Activated CD4-positive, alpha-beta T cell treated with anti-CD3 and anti-CD28 coated beads, Interleukin-2, Interleukin-4, amounts not matched to agents 100 ng/mL and 50 ng/mL, durations not matched to agents 16 hours and 8 hours (primary cell): ENCODE data around the gene FAM50A.
"Not testable (repeated sequence)": the region's sequence is repeated elsewhere in the genome, so short reads cannot be mapped to it uniquely, and the experiment has no call there.

Experiments used
- DNase-seq: peaks from one replicate; pipeline ENCODE4 v3.0.0-alpha.2; 2020; ENCODE audit warnings: low spot score

The FAM50A gene

DNA sequence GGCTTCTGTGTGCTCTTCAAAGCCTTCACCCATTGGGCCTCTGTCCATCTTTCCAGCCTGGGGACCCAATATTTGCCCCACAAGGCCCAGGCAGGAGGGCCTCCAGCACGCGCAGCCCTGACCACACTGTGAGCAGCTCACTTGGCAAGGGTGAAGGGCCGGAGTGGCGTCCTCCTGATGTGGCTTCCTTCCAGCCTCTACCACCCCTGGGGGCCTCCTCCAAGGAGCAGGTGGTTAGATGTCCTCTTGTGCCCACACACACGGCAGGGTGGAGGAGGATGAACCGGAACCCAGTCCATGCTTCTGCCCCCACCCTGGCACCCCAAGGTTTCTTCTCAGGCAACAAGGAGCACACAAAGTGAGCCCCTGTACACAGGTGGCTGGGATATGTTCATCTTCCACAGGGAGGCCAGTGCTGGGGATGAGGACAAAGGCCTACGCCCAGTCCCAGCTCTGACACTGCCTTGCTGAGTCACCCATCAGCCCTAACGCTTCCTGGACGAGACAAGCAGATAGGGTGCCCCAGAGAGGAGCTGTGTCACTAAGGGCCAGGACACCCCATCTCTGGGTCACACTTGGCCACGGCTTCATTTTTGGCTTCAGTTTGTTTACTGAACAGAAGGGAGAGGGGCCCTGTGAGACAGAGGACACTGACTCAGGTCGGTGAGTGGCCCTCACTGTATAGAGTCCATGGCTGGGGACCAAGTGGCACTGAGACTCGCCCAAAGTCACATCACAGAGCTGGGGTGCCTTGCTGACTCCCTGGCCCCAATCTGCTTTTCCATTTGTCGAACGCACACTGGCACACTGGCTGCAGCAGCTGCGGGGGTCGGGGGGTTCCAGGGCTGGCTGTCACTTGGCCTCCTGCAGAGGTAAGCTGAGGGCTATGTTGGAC lies 40.6 kb downstream of the FAM50A start:
- no peak for DNase-seq

DNA sequence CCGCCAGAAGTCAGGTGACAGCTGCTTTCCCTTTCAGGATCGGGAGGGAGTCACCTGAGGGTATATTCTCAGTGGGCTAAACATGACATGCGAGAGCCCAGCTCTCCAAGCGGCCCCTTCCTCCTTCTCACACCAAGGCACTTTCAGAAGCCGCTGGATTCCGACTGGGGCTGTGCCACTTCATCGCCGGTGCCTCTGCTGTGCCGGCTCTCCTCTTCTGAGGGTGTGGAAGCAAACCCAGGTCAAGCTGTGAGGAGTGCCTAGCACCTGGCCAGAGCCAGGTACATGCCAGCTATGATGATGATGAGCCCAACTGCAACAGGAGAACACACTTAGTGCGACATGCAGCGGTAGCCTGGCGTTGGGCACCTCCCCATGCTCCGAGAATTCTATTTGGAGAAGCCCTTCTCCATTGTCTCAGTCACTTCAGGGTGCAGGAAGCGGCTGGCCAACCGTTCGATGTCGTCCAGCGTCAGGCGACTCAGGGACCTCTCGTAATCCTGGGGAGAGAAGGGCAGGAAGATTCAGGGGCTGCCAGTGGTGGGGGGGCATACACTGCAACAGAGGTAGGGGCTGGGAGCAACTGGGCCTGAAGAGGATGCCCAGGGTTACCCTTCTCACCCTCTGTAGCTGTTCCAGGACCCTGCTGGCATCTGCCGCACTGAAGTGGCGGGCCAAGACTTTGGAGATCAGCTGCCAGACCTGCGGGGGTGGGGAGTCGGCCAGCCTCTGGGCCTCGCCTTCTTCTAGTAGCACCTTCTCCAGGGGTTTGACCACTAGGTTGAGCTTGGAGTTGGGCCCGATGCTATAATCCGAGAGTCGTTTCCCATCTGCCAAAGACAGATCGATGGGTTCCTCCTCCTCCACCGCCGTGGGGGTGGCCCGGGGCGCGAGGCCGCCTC lies 41.5 kb downstream of the FAM50A start:
- DNase-seq = no peak

DNA sequence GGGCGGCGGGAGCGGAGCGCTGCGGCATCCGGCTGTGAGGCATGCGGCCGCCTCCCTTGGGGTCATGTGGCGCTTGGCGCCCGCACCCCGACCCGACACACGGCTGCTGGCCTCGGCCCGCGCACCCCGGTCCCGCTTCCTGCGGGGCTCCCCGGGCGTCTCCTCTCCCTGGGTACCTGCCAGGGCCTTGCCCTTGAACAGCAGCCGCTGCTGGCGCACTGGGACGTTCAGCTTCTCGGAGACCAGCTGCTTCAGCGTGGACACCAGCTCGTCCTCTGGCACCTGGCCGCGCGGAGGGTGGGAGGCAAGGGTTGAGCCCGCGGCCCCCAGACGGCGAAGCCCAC lies 42.1 kb downstream of the FAM50A start:
- DNase-seq = peak; percentile 9

DNA sequence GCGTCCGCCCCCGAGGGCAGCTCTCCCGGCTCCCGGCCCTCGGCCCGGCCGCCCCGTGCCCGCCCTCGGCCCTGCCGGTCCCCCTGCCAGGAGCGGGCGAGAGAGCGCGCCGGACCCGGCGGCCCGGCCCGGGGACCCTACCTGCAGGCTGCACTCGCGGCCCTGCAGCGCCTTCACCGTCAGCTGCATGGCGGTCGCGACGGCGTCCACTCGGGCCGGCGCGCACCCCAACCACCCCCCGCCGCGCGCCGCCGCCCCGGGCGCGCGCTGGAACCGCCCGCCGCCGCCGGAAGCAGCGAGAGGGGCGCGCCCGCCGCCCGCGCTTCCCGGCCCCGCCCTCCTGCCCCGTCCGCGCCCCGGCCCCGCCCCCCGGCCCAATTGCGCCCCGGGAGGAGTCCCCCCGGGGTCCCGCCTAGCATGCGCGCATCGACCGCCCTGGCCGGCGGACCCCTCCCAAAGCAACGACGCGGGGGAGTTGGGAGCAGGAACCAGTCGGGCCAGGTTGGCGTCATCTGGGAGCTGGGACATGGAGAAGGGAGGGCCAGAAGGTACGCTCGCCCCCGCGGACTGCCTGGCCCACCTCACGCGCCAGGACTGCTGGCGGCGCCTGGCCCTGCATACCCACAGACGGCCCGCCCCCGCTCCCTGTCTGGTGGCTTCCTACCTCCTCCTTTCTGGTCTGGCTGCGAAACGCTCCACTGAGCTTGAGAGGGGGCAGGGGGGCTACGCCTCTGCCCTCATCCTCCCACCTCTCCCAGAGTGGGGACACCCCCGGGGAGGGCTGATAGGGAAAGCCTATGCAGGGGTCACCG lies 42.7 kb downstream of the FAM50A start, which contains the start of gene UBL4A:
Gene UBL4A, minus strand, starts transcription at position 220 of the 812 bp plus-strand sequence. Its CDS starts 31 bp downstream, at position 189.
- DNase-seq = peak; percentile 47

DNA sequence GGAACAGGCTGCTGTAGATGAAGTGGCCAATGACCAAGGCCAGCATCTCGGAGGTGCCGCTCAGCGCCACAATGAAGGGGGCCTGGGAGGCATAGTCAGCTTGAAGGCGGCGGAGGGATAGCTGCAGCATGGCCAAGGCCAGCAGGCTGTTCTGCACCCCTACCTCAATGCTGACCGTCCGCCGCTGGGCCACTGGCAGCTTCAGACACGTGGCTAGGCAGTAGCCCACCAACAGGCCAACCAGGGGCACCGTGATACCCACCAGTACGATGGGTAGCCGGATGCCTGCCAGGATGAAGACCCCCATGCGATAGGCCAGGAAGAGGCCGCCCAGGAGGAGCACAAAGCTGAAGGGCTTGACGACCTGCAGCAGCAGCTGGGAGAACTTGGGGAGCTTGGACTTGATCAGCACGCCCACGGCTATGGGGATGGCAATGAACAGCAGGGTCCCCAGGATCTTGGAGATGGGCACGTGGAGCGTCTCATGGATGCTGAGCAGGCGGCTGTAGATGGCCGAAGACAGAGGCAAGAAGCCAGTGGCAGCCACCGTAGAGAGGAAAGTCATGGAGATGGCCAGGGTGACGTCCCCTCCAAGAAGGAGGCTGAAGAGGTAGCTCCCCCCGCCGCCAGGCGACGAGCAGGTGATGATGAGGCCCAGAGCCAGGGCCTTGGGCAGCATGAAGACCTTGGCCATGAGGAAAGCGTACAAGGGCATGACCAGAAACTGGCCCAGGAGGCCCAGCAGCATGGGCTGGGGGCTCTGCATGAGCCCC lies 43.8 kb downstream of the FAM50A start:
- DNase-seq = no peak

DNA sequence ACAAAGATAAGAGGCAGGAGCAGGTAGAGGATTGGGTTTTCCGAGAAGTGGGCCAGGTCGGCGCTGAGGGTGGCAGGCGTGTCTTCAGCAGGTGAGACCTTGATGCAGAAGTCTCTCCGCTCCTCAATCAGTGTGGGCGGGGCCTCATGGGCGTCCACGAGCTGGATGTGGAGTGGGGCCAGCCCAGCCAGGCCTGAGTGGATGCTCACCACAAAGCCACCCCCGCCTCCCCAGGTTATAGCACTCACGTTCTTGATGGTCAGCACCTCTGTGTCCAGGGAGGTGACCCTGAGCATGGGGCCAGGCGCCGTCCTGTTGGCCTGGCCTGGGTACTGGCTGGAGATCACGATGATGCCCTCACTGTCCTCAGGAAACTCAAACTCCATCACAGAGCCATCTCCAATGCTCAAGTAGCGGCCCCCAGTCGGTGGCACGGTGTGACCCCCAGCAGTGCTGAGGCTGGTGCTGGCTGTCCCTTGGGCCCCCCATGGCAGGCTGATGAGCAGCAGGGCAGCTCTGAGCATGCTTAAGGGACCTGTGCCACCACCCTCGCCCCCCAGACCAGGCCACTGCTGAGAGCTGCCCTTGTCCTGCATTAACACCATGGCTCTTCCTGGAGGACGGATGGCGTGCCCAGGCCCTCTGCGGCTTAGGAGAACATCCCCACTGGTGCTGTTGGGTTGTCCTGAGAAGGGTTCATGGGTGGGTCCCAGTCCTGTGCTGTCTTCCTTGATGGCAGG lies 44.6 kb downstream of the FAM50A start:
- no peak for DNase-seq

DNA sequence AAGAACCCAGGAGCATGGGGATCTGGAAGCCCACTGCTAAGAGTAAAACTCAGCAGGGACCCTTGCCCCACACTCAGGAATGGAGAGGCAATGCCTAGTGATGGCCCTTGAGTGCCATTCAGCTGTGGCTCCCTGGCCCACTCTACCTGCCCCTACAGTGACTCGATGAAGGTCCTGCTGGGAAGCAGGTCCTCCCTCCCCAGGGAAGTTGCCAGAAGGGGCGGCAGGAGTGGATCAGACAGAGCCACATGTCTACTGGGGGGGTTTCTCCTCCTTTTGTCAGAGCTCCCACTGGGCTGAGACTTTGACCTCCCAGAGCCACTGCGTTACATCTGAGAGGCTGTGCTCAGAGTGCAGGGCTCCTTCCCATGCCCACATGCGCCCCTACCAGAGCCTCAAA lies 45.2 kb downstream of the FAM50A start:
- DNase-seq = no peak

DNA sequence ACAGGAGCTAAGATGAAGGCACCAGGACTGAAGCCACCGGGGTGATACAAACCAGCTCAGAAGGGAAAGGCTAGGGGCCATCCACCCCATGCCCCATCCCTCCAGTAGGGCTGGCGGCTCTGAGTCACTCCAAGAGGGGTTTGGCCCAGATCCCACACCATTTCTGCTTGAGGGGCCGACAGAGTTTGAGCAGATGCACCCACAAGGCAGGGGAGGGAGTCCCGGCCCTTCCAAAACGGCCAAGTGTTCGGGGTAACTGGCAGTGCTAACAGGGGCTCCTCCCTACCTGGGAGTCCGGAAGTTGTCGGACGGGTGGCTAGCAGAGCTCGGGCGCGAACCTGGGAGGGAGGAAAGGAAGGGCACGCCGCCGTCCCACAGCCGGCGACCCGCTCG lies 46.1 kb downstream of the FAM50A start:
- peak; percentile 27 for DNase-seq

DNA sequence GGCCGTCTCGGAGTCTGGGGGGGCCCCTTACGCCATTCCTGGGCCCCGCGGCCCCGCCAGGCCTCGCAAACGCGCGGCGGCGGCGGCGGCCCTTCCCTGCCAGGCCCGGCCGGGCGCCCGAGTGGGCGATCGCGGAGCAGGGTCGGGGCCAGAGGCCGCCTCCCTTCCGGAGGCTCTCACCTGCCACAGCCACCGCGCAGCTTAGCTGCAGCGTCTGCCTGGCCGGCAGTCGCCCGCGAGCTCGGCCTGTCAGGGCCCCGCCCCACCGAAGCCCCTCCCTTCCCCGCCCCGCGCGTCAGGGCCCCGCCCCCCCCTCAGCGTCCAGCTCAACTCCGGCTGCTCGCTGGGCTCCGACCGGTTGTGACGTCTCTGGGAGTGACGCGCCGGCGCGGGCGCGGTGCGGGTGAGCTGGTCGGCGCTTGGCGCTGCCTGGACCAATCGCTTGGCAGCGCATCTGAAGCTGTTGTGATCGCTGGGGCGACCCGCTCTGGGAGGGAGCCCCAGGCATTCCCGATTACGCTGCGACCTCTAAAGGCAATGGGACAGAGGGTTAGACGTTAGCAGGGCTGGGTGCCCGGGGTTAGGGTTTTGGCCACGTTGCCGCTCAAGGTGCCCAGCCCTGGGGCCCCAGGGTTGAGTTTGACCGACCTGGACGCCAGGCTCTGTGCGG lies 46.6 kb downstream of the FAM50A start, which contains the start of gene SLC10A3:
Gene SLC10A3, minus strand, starts transcription at position 216 of the 670 bp plus-strand sequence. CDS start 1,689 bp downstream, outside the sequence.
- peak; percentile 93 for DNase-seq

DNA sequence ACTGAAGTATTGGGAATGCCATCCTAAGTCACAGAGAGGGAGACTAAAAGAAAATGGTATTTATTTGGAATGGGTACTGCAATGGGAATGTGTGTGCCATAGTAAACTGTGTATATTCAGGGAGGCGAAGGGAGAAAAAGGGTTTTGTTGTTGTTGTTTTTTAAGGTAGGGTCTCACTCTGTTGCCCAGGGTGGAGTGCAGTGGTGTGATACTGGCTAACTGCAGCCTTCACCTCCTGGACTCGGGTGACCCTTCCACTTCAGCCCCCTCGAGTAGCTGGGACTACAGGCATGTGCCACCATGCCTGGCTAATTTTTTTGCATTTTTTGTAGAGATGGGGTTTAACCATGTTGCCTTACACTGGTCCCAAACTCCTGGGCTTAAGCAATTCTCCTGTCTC lies 50.8 kb downstream of the FAM50A start:
- no peak for DNase-seq

DNA sequence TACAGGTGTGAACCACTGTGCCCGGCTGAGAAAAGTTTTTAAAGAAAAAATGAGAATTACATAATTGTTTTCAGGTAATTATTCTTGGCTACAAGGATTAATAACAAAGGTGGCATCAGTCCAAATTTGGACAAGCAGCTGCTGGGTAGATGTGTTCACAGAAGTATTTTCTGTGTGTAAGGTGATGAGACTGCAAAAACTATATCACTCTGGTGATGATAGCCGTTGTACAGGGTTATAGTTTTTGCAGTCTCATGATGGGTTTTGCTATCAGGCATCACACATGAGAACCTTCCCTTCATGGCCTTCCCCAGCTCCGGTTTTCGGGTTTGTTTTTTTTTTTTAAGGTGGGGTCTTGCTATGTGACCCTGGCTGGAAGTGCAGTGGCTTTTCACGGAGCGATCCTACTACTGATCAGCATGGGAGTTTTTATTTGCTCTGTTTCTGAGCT lies 51.6 kb downstream of the FAM50A start:
- DNase-seq = no peak

DNA sequence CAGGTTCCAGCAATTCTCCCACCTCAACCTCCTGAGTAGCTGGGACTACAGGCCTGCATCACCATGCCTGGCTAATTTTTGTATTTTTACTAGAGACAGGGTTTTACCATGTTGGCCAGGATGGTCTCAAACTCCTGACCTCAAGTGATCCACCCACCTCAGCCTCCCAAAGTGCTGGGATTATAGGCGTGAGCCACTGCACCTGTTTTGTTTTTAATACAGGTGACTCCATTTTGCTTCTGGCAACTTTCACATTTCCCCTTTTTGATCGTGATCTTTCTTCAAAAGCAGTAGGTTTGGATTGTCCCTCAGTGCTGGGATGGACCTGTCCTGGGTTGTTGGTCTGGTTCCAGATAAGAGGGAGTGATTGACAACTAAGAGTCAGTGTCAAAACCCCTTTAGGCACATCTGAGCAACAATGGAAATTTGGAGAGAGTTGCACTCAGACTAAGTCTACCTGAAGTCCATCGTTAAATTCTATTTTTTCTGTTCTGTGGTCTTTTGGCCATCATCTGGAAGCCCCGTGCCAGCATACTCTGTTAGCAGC lies 52.7 kb downstream of the FAM50A start:
- not testable (repeated sequence) for DNase-seq
